ENCODE measurements around the gene ASF1B.

DNA sequence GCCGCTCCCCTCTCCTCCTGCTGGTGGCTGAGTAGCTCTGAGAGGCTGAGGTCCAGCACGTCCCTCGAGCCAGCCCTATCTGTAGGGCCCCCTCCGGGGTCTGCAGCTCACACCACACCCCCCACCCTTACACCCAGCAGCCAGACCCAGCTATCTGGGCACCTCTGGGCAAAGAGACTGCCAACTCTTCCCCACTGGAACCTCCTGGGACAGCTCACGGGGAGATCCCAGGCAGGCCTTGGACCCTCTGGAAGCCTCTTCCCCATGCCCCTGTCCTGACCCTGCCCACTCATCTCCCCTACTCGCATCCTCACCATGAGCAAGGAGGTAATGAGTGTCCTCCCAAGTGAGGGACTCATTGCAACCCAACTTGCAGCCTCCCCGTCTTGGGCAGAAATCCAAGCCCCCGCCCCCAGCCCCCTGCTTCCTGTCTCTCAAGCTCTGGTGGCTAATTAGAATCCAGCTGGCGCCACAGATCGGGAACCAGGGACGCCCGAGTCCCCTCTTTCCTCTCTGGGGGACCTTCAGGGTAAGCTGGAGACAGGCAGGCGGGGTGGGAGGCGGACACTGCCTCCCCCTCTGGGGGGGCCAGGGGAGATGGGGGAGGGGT is 47.5 kb upstream of the ASF1B start:
- TF ChIP-seq, protein P1, sequence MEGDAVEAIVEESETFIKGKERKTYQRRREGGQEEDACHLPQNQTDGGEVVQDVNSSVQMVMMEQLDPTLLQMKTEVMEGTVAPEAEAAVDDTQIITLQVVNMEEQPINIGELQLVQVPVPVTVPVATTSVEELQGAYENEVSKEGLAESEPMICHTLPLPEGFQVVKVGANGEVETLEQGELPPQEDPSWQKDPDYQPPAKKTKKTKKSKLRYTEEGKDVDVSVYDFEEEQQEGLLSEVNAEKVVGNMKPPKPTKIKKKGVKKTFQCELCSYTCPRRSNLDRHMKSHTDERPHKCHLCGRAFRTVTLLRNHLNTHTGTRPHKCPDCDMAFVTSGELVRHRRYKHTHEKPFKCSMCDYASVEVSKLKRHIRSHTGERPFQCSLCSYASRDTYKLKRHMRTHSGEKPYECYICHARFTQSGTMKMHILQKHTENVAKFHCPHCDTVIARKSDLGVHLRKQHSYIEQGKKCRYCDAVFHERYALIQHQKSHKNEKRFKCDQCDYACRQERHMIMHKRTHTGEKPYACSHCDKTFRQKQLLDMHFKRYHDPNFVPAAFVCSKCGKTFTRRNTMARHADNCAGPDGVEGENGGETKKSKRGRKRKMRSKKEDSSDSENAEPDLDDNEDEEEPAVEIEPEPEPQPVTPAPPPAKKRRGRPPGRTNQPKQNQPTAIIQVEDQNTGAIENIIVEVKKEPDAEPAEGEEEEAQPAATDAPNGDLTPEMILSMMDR (IDR thresholded peaks at IDR 0.05), result no peak
- TF ChIP-seq POLR2A (IDR thresholded peaks at IDR 0.05), result no peak

Data from adrenal gland (tissue), 5 donors.